OCI-LY3 (cell line): Measurements from ENCODE around the gene MEN1.

Experiments
- H2AFZ ChIP-seq: fragments of 200-600, 300-600 bp; shearing (Covaris generic); 2 replicates; pipeline ENCODE4 v1.6.0; 2014; ENCODE audit warnings: antibody characterized with exemption, low read depth, low read length
- H3K27ac ChIP-seq: fragments of 200-600, 300-600 bp; sonication (generic); 2 replicates; pipeline ENCODE4 v1.5.1; 2014; ENCODE audit warnings: mild to moderate bottlenecking, low read length, moderate library complexity, mixed read lengths
- H3K27me3 ChIP-seq: fragments of 200-600, 300-600 bp; sonication (generic); 2 replicates; pipeline ENCODE4 v1.6.1; 2014; ENCODE audit warnings: low read depth, low read length, mixed read lengths
- H3K36me3 ChIP-seq: fragments of 200-600, 300-600 bp; sonication (generic); replicated peaks from 2 replicates; pipeline ENCODE3; 2014; ENCODE audit warnings: low read depth, low read length, mixed read lengths
- H3K4me1 ChIP-seq: fragments of 300-600, 200-600 bp; sonication (generic); 2 replicates; pipeline ENCODE4 v1.6.1; 2014; ENCODE audit warnings: low read length, mixed read lengths
- H3K4me2 ChIP-seq: fragments of 200-600, 300-600 bp; sonication (generic); 2 replicates; pipeline ENCODE4 v1.6.1; 2014; ENCODE audit warnings: low read length, mixed read lengths
- H3K4me3 ChIP-seq: fragments of 300-600, 200-600 bp; sonication (generic); 2 replicates; pipeline ENCODE4 v1.5.1; 2014; ENCODE audit warnings: antibody characterized with exemption, mild to moderate bottlenecking, low read length, moderate library complexity
- H3K79me2 ChIP-seq: fragments of 300-600, 200-600 bp; shearing (Covaris generic); 2 replicates; pipeline ENCODE4 v1.6.1; 2014; ENCODE audit warnings: mild to moderate bottlenecking, low read length, mixed read lengths
- H3K9ac ChIP-seq: fragments of 300-600, 200-600 bp; shearing (Covaris generic); 2 replicates; pipeline ENCODE4 v1.6.0; 2014; ENCODE audit warnings: mild to moderate bottlenecking, low read length, moderate library complexity
- H3K9me3 ChIP-seq: fragments of 200-600, 300-600 bp; shearing (Covaris generic); 2 replicates; pipeline ENCODE4 v1.6.1; 2014; ENCODE audit warnings: low read length, mixed read lengths; ENCODE audit not compliant: insufficient read depth
- H4K20me1 ChIP-seq: fragments of 200-600, 300-600 bp; sonication (generic); 2 replicates; pipeline ENCODE4 v1.6.1; 2016; ENCODE audit warnings: low read length, mixed read lengths; ENCODE audit not compliant: insufficient read depth
- EZH2phosphoT487 ChIP-seq: fragments of 200-600 bp; shearing (Covaris generic); IDR thresholded peaks from 2 replicates; pipeline ENCODE4 v1.6.1; 2018; ENCODE audit warnings: antibody characterized with exemption, mixed run types, low read depth
- TF ChIP-seq, protein P1 (sequence below): fragments of 200-600, 300-600 bp; sonication (generic); IDR thresholded peaks from 2 replicates; pipeline ENCODE4 v1.5.1; 2014; ENCODE audit warnings: antibody characterized with exemption, low read length, low read depth

Gene MEN1

DNA sequence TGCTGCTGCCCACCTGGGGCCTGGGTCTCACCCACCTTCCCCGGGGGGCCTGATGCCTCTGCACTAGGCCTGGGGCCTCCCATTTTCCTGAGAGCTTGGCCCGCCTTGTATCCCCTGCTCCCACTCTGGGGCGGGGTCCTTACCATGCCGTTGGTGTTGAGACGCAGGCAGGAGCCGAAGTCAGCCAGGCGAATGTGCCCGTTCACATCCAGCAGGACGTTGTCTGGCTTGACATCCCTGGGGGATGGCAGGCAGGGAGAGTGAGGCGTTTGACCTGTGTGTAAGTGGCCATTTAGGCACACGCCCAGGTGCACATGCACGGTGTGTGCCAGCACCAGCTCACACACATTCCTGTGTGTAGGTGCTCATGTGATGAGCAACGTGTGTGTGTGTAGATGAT is 29.0 kb upstream of the MEN1 start:
- no peaks in the 10 kb centered on the region for H3K36me3 ChIP-seq
- no peak overlapping the region for H3K4me2 ChIP-seq
- H3K4me3 ChIP-seq, result no peak overlapping the region
- peaks cover 4% of the 10 kb centered on the region; the same call in 1 of the 2 replicates for H3K27me3 ChIP-seq
- no peak for TF ChIP-seq EZH2phosphoT487
- TF ChIP-seq, protein P1, sequence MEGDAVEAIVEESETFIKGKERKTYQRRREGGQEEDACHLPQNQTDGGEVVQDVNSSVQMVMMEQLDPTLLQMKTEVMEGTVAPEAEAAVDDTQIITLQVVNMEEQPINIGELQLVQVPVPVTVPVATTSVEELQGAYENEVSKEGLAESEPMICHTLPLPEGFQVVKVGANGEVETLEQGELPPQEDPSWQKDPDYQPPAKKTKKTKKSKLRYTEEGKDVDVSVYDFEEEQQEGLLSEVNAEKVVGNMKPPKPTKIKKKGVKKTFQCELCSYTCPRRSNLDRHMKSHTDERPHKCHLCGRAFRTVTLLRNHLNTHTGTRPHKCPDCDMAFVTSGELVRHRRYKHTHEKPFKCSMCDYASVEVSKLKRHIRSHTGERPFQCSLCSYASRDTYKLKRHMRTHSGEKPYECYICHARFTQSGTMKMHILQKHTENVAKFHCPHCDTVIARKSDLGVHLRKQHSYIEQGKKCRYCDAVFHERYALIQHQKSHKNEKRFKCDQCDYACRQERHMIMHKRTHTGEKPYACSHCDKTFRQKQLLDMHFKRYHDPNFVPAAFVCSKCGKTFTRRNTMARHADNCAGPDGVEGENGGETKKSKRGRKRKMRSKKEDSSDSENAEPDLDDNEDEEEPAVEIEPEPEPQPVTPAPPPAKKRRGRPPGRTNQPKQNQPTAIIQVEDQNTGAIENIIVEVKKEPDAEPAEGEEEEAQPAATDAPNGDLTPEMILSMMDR, result no peak
- H2AFZ ChIP-seq, result no peak overlapping the region
- H3K9ac ChIP-seq, result no peak overlapping the region
- H3K4me1 ChIP-seq, result 0 out of 2 replicates have a peak, but pooled peaks cover 3% of the 10 kb centered on the region
- H3K9me3 ChIP-seq, result no peaks in the 10 kb centered on the region
- no peak overlapping the region for H3K27ac ChIP-seq
- H4K20me1 ChIP-seq, result no peaks in the 10 kb centered on the region
- no peaks in the 10 kb centered on the region for H3K79me2 ChIP-seq

DNA sequence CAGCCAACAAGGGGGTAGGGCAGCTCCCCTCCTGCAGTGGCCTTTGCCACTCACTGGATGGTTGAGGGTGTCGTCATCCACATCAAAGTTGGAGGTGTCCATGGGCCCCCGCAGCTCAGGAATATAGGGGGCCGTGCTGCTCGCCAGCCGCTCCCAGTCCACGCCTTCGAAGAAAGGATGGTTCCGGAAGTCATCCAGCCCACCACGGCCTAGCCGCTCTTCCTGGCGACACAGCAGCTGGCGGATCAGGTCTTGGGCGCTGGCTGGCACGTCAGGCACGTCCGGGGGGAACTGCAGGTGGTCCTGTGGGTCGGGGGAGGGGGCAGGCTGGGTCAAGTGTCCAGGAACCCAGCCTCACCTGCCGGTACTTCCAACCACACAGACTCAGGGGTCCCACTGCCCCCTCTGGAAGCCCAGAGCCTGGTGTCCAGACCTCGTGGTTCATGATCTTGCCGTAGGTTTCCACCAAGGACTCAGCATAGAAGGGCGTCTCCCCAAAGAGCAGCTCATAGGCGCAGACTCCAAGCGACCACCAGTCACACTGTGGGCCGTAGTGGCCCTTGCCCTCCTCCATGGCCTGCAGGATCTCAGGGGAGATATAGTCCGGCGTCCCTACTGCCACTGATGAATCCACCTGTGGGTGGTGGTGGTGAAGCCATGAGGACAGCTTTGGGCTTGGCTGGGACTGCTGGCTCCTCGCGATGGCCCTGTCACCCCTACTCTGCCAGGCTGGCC is 28.4 kb upstream of the MEN1 start:
- Histone ChIP-seq H3K4me3 (no peak overlapping the region), H3K27ac (no peak overlapping the region), H4K20me1 (no peaks in the 10 kb centered on the region), H3K79me2 (no peaks in the 10 kb centered on the region), H3K36me3 (no peaks in the 10 kb centered on the region), H3K4me1 (no peaks in the 10 kb centered on the region), H3K4me2 (no peak overlapping the region), H2AFZ (no peak overlapping the region), H3K9ac (no peak overlapping the region), H3K27me3 (peaks cover under 1% of the 10 kb centered on the region; the same call in 1 of the 2 replicates), H3K9me3 (no peaks in the 10 kb centered on the region)
- TF ChIP-seq, protein P1, result no peak
- TF ChIP-seq EZH2phosphoT487, result no peak

DNA sequence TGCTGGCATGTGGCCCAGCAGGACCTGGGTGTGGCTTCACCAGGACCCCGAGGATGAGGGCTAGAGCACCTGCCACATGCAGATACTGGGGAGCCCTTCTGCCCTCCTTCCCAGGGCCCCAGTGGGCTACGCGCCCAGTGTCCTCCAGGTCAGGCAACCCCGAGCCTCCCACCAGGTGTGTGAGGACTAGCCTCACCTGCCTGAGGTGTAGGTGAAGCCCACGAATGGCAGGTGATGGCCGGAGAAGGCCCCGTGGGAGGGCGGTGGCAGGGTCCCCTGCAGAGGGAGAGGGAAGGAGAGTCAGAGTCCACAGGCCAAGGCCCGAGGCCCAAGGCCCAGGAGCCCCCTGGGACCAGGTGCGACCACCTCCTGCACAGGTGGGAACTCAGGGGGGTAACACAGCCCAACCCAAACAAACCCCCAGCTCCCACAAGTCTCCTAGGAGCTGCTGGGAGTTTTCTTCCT is 27.6 kb upstream of the MEN1 start:
- TF ChIP-seq, protein P1, result no peak
- TF ChIP-seq EZH2phosphoT487, result no peak
- no peaks in the 10 kb centered on the region for H3K4me1 ChIP-seq
- no peaks in the 10 kb centered on the region for H3K9me3 ChIP-seq
- H3K27ac ChIP-seq, result no peak overlapping the region
- no peaks in the 10 kb centered on the region for H3K36me3 ChIP-seq
- H3K27me3 ChIP-seq, result no peaks in the 10 kb centered on the region
- H2AFZ ChIP-seq, result no peak overlapping the region
- no peaks in the 10 kb centered on the region for H4K20me1 ChIP-seq
- no peak overlapping the region for H3K4me3 ChIP-seq
- no peaks in the 10 kb centered on the region for H3K79me2 ChIP-seq
- H3K4me2 ChIP-seq, result no peak overlapping the region
- H3K9ac ChIP-seq, result no peak overlapping the region

DNA sequence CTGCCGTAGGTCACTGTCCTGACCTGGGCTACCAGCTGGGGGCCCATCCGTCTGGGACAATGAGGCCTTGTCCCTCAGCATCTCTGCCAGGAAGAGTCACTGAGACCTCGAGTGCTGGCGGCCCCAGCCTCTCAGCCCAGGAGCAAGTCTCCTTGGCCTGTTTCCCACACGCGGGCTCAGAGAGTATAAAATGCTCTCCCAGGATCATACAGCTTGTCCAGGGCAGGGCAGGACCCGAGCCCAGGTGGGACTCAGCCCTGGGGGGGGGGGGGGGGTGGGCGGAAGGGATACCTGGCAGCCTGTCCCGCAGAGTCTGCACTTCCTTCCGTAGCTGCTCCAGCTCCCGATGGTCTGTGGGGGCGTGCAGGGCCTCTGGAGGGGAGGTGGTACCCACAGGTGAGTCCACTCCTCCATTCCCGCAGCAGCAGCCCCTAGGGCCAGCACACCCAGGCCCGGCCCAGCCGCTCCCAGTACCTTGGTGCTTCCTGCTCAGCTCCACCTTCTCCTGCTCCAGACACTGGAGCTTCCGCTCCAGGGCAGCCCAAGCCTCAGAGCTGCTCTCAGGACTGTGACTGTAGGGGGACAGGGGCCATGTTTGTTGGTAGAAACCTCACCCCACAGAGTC is 26.2 kb upstream of the MEN1 start:
- H3K27ac ChIP-seq, result no peak overlapping the region
- no peak for TF ChIP-seq EZH2phosphoT487
- TF ChIP-seq, protein P1, result no peak
- H3K4me2 ChIP-seq, result no peak overlapping the region
- no peaks in the 10 kb centered on the region for H3K27me3 ChIP-seq
- no peak overlapping the region for H2AFZ ChIP-seq
- H4K20me1 ChIP-seq, result no peaks in the 10 kb centered on the region
- H3K4me3 ChIP-seq, result no peak overlapping the region
- H3K9me3 ChIP-seq, result no peaks in the 10 kb centered on the region
- H3K79me2 ChIP-seq, result no peaks in the 10 kb centered on the region
- H3K36me3 ChIP-seq, result no peaks in the 10 kb centered on the region
- no peak overlapping the region for H3K9ac ChIP-seq
- no peaks in the 10 kb centered on the region for H3K4me1 ChIP-seq
